Endothelial cell of umbilical vein (primary cell): Measurements from ENCODE around the gene CASKIN2. TPM values are rescaled to one million over a fixed set of nuclear protein-coding genes. Genes with fewer than 3 reads are reported as not detected.

Experiments
- BruUV-seq: library from RNA; stranded (reverse); fragments of 400-500 nt; replicated peaks from 2 replicates; lab custom pipeline; 2021; lab: Mats Ljungman, UMichigan
- CTCF ChIA-PET: fragments of 300-600, 350-600 bp; sonication (Branson Sonifier 250); formaldehyde crosslinking; loops from one replicate; lab custom pipeline; 2021; ENCODE audit warnings: antibody characterized with exemption, inconsistent platforms; lab: Charles Lee
- POLR2A ChIA-PET: fragments of 300-600, 350-600 bp; sonication (Branson Sonifier 250); formaldehyde crosslinking; loops from one replicate; lab custom pipeline; 2021; ENCODE audit warnings: antibody characterized with exemption, inconsistent platforms; lab: Charles Lee
- DNase-seq: peaks from one replicate; pipeline ENCODE4 v3.0.0-alpha.2; 2011; ENCODE audit warnings: low read depth, low spot score
- FAIRE-seq: peaks from 2 replicates; lab custom pipeline; 2011; peaks lifted over from hg19 to GRCh38; lab: Jason Lieb, UNC
- H2AFZ ChIP-seq: 2 replicates; pipeline ENCODE4 v1.6.0; 2012; ENCODE audit warnings: low read depth, low read length, control low read depth, inconsistent platforms
- H3K27ac ChIP-seq: 2 replicates; pipeline ENCODE4 v1.5.1; 2011; ENCODE audit warnings: low read depth, mild to moderate bottlenecking, control low read depth, low read length, moderate library complexity; ENCODE audit not compliant: insufficient read depth
- H3K27me3 ChIP-seq, 2 experiments: 2 replicates each; pipeline versions ENCODE4 v1.6.0 to v1.6.1; 2011; ENCODE audit warnings: low read length in 2 of 2, mixed read lengths in 1 of 2; ENCODE audit not compliant: control insufficient read depth in 2 of 2, insufficient read depth in 2 of 2
- H3K36me3 ChIP-seq, 2 experiments: 2 replicates in 1 of 2; 3 replicates in 1 of 2; pipeline ENCODE4 v1.5.1; 2011; ENCODE audit warnings: low read length in 2 of 2, mild to moderate bottlenecking in 1 of 2, moderate library complexity in 1 of 2; ENCODE audit not compliant: control insufficient read depth in 2 of 2, insufficient read depth in 2 of 2; ENCODE audit errors: extremely low read depth in 1 of 2
- H3K4me1 ChIP-seq: 3 replicates; pipeline ENCODE4 v1.5.1; 2011; ENCODE audit warnings: mild to moderate bottlenecking, low read length; ENCODE audit not compliant: control insufficient read depth, insufficient read depth; ENCODE audit errors: extremely low read depth
- H3K4me2 ChIP-seq: 2 replicates; pipeline ENCODE4 v1.6.1; 2011; ENCODE audit warnings: low read length, control low read depth, mixed read lengths; ENCODE audit not compliant: insufficient read depth
- H3K4me3 ChIP-seq, 3 experiments: fragments of 200-600 bp in 1 of 3; sonication (generic), shearing (Covaris generic) in 1 of 3; replicated peaks in 1 of 3; 2 replicates each; pipeline ENCODE4 v1.5.1; 2011 to 2016; ENCODE audit warnings: control low read depth in 3 of 3, low read length in 3 of 3, mild to moderate bottlenecking in 2 of 3, inconsistent platforms in 1 of 3, low read depth in 1 of 3, moderate library complexity in 1 of 3; ENCODE audit not compliant: insufficient read depth in 1 of 3
- H3K79me2 ChIP-seq: 2 replicates; pipeline ENCODE4 v1.6.0; 2012; ENCODE audit warnings: low read length, inconsistent platforms; ENCODE audit not compliant: control insufficient read depth, insufficient read depth
- H3K9ac ChIP-seq: replicated peaks from 2 replicates; pipeline ENCODE3; 2011; ENCODE audit warnings: low read length, control low read depth; ENCODE audit not compliant: insufficient read depth; ENCODE audit errors: extremely low read depth
- H3K9me1 ChIP-seq: replicated peaks from 3 replicates; pipeline ENCODE4 v1.6.0; 2011; ENCODE audit warnings: mild to moderate bottlenecking, low read length; ENCODE audit not compliant: control insufficient read depth, insufficient read depth; ENCODE audit errors: extremely low read depth
- H3K9me3 ChIP-seq: replicated peaks from 2 replicates; pipeline ENCODE4 v1.5.1; 2012; ENCODE audit warnings: low read length, inconsistent platforms; ENCODE audit not compliant: control insufficient read depth, insufficient read depth
- H4K20me1 ChIP-seq: replicated peaks from 2 replicates; pipeline ENCODE3; 2011; ENCODE audit warnings: mild to moderate bottlenecking, low read length; ENCODE audit not compliant: control insufficient read depth, insufficient read depth; ENCODE audit errors: extremely low read depth
- EZH2 ChIP-seq: IDR thresholded peaks from 2 replicates; pipeline ENCODE4 v1.6.1; 2012; ENCODE audit warnings: borderline replicate concordance, low read depth, mild to moderate bottlenecking, moderate library complexity, low read length, inconsistent platforms; ENCODE audit not compliant: severe bottlenecking
- FOS ChIP-seq: IDR thresholded peaks from 2 replicates; pipeline ENCODE4 v1.6.1; 2011; ENCODE audit warnings: mild to moderate bottlenecking, low read length, moderate library complexity, borderline replicate concordance; ENCODE audit not compliant: insufficient read depth
- GATA2 ChIP-seq: IDR thresholded peaks from 2 replicates; pipeline ENCODE4 v1.7.0; 2011; ENCODE audit warnings: low read depth, mild to moderate bottlenecking, moderate library complexity, mixed read lengths, low read length; ENCODE audit not compliant: insufficient read length, insufficient read depth
- MYC ChIP-seq: IDR thresholded peaks from one replicate; pipeline ENCODE4 v1.6.1; 2011; ENCODE audit warnings: mild to moderate bottlenecking, low read depth, low read length
- POLR2A ChIP-seq: IDR thresholded peaks from 2 replicates; pipeline ENCODE4 v1.6.1; 2012; ENCODE audit warnings: low read depth, mild to moderate bottlenecking, control low read depth, low read length
- dilution Hi-C: fragments of 300-500 bp; cut with MboI; formaldehyde crosslinking; loops from one replicate; pipeline ENCODE4 v1.15.0; 2019; ENCODE audit warnings: low sequenced_read_pairs; ENCODE audit not compliant: extremely low pct_ligation_motif_present
- intact Hi-C: fragments of 100-400 bp; cut with micrococcal nuclease; formaldehyde crosslinking; loops from one replicate; pipeline ENCODE4 v1.10.0; 2022
- polyA plus RNA-seq, 4 experiments: library from polyadenylated mRNA; depleted of rRNA in 3 of 4; stranded (reverse) in 3 of 4; unstranded in 1 of 4; fragments of >200 nt; gene quantifications; 2 replicates each; pipeline versions ENCODE4 v1.2.1 to v1.2.3, GENCODE V29; 2011 to 2012; ENCODE audit warnings: missing spikeins in 1 of 4
- total RNA-seq: library from RNA; stranded (reverse); gene quantifications from 2 replicates; pipeline ENCODE4 v1.2.3, GENCODE V29; 2021
- TF ChIP-seq, protein P1 (sequence below), 2 donors: IDR thresholded peaks; 1 replicate in 1 of 2; 2 replicates in 1 of 2; pipeline ENCODE4 v1.5.1; 2011; ENCODE audit warnings: low read length in 2 of 2, mild to moderate bottlenecking in 2 of 2, moderate library complexity in 2 of 2, control low read depth in 1 of 2, inconsistent platforms in 1 of 2, low read depth in 1 of 2; ENCODE audit not compliant: insufficient read depth in 1 of 2; ENCODE audit errors: extremely low read depth in 1 of 2
- TF ChIP-seq, protein P2 (sequence below): IDR thresholded peaks from 2 replicates; pipeline ENCODE4 v1.6.1; 2011; ENCODE audit not compliant: insufficient read depth, insufficient read length

CASKIN2 gene
- total and polyA plus RNA-seq, 2 donors (not counting 3 experiments of a cell fraction or from before 2014, with no cell fraction given): 13.0 to 37.6 TPM

DNA sequence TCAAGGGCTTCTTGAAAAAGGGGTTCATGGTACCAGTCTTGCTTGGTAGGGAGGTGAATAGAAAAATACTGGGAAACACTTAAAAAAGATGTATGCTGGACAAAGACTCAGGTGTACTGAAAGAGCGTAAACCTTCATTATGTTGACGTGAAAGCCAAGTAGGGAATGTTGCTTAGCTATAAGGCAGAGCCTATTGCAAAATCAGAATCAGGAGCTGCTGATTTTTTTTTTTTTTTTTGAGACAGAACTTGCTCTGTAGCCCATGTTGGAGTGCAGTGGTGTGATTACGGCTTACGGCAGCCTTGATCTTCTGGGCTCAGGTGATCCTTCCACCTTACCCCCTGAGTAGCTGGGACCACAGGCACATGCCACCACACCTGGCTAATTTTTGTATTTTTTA, 55.0 kb downstream of the CASKIN2 start:
- dilution Hi-C loops: no loop called here
- no peaks in the 10 kb centered on the region for H3K27me3 ChIP-seq
- H3K9me3 ChIP-seq: no peaks in the 10 kb centered on the region
- no peak overlapping the region for H3K4me3 ChIP-seq
- H3K9ac ChIP-seq: no peak overlapping the region
- FAIRE-seq (no peak), DNase-seq (no peak)
- H4K20me1 ChIP-seq: no peaks in the 10 kb centered on the region
- no peaks in the 10 kb centered on the region for H3K9me1 ChIP-seq
- no peak overlapping the region for H2AFZ ChIP-seq
- ChIA-PET CTCF (no interaction called here), POLR2A (no interaction called here)
- intact Hi-C loops: no loop called here
- no peak overlapping the region for H3K27ac ChIP-seq
- BruUV-seq: no TSS peak
- peaks cover 13% of the 10 kb centered on the region for H3K4me1 ChIP-seq
- H3K4me2 ChIP-seq: no peak overlapping the region
- H3K79me2 ChIP-seq: peaks cover 9% of the 10 kb centered on the region
- no peaks in the 10 kb centered on the region for H3K36me3 ChIP-seq
- TF ChIP-seq EZH2: no peak
- no peak for TF ChIP-seq MYC
- no peak for TF ChIP-seq GATA2
- no peak for TF ChIP-seq FOS
- TF ChIP-seq, protein P1, sequence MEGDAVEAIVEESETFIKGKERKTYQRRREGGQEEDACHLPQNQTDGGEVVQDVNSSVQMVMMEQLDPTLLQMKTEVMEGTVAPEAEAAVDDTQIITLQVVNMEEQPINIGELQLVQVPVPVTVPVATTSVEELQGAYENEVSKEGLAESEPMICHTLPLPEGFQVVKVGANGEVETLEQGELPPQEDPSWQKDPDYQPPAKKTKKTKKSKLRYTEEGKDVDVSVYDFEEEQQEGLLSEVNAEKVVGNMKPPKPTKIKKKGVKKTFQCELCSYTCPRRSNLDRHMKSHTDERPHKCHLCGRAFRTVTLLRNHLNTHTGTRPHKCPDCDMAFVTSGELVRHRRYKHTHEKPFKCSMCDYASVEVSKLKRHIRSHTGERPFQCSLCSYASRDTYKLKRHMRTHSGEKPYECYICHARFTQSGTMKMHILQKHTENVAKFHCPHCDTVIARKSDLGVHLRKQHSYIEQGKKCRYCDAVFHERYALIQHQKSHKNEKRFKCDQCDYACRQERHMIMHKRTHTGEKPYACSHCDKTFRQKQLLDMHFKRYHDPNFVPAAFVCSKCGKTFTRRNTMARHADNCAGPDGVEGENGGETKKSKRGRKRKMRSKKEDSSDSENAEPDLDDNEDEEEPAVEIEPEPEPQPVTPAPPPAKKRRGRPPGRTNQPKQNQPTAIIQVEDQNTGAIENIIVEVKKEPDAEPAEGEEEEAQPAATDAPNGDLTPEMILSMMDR (IDR thresholded peaks at IDR 0.05; ENCODE audit: extremely low read depth in 1 of 2, insufficient read depth in 1 of 2, low read depth in 1 of 2, low read length in 2 of 2): no peak
- no peak for TF ChIP-seq POLR2A
- TF ChIP-seq, protein P2, sequence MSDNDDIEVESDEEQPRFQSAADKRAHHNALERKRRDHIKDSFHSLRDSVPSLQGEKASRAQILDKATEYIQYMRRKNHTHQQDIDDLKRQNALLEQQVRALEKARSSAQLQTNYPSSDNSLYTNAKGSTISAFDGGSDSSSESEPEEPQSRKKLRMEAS: no peak
